ENCODE data around the gene IL10RA. TPM values are rescaled to one million over a fixed set of nuclear protein-coding genes. Genes with fewer than 3 reads are reported as not detected.

IL10RA gene
- total RNA-seq, 4 donors from 2014 or later: 2.9 to 7.2 (median 4.4) TPM

- TF ChIP-seq EP300 (IDR thresholded peaks at IDR 0.05) (no peak), POLR2AphosphoS5 (IDR thresholded peaks at IDR 0.05) (no peak), POLR2A (IDR thresholded peaks at IDR 0.05) (no peak), CTCF (IDR thresholded peaks at IDR 0.05) (no peak)
- Histone ChIP-seq H3K27ac (no peak overlapping the region), H3K4me1 (no peaks in the 10 kb centered on the region), H3K9me3 (no peaks in the 10 kb centered on the region), H3K4me3 (no peak overlapping the region), H3K27me3 (peaks cover 4% of the 10 kb centered on the region), H3K36me3 (no peaks in the 10 kb centered on the region)
- WGBS: 68% methylated on average over 1 of the region's 1 CpG
- no peak for DNase-seq (ENCODE audit: low spot score in 2 of 2)
Observed at GRCh38 chr11:117959438-117960149, 26.6 kb upstream of the IL10RA start.

GRCh38 chr11:117960406-117960805 lies 25.8 kb upstream of the IL10RA start:
- TF ChIP-seq POLR2A (IDR thresholded peaks at IDR 0.05): no peak
- no peak for TF ChIP-seq CTCF (IDR thresholded peaks at IDR 0.05)
- TF ChIP-seq EP300 (IDR thresholded peaks at IDR 0.05): no peak
- TF ChIP-seq POLR2AphosphoS5 (IDR thresholded peaks at IDR 0.05): no peak
- Histone ChIP-seq H3K4me3 (no peak overlapping the region), H3K27ac (no peak overlapping the region), H3K4me1 (no peaks in the 10 kb centered on the region), H3K36me3 (no peaks in the 10 kb centered on the region), H3K9me3 (no peaks in the 10 kb centered on the region), H3K27me3 (peaks cover 4% of the 10 kb centered on the region)
- DNase-seq (ENCODE audit: low spot score in 2 of 2): no peak
- WGBS: 73% methylated on average over 1 of the region's 1 CpG

GRCh38 chr11:117961896-117962295 lies 24.3 kb upstream of the IL10RA start:
- 85% methylated on average over 10 of the region's 10 CpGs for WGBS
- no peak for DNase-seq (ENCODE audit: low spot score in 2 of 2)
- H3K27me3 ChIP-seq: peaks cover 4% of the 10 kb centered on the region

GRCh38 chr11:117962826-117963225 lies 23.4 kb upstream of the IL10RA start:
- Histone ChIP-seq H3K27ac (no peak overlapping the region), H3K27me3 (peaks cover under 1% of the 10 kb centered on the region), H3K36me3 (no peaks in the 10 kb centered on the region), H3K4me1 (no peaks in the 10 kb centered on the region), H3K9me3 (no peaks in the 10 kb centered on the region), H3K4me3 (no peak overlapping the region)
- no peak for TF ChIP-seq EP300 (IDR thresholded peaks at IDR 0.05)
- no peak for TF ChIP-seq POLR2AphosphoS5 (IDR thresholded peaks at IDR 0.05)
- DNase-seq (ENCODE audit: low spot score in 2 of 2): no peak
- 94% methylated on average over 3 of the region's 3 CpGs for WGBS

More at GRCh38 chr11:117961896-117962295, 24.3 kb upstream of the IL10RA start:
- Histone ChIP-seq H3K9me3 (no peaks in the 10 kb centered on the region), H3K4me1 (no peaks in the 10 kb centered on the region), H3K36me3 (no peaks in the 10 kb centered on the region), H3K4me3 (no peak overlapping the region), H3K27ac (no peak overlapping the region)
- TF ChIP-seq POLR2AphosphoS5 (IDR thresholded peaks at IDR 0.05): no peak

- TF ChIP-seq EP300 (IDR thresholded peaks at IDR 0.05): no peak
- no peak for TF ChIP-seq CTCF (IDR thresholded peaks at IDR 0.05)
- Histone ChIP-seq H3K27me3 (peaks cover 7% of the 10 kb centered on the region), H3K4me3 (no peak overlapping the region), H3K27ac (no peak overlapping the region), H3K9me3 (no peaks in the 10 kb centered on the region), H3K36me3 (no peaks in the 10 kb centered on the region), H3K4me1 (no peaks in the 10 kb centered on the region)
- WGBS: 72% methylated on average over 8 of the region's 8 CpGs
- no peak for DNase-seq (ENCODE audit: low spot score in 2 of 2)
Observed at GRCh38 chr11:117966908-117967307, 19.3 kb upstream of the IL10RA start.

GRCh38 chr11:117969160-117969991 lies 16.8 kb upstream of the IL10RA start:
- no peak overlapping the region for H3K4me3 ChIP-seq
- H3K27ac ChIP-seq: no peak overlapping the region
- 97% methylated on average over 5 of the region's 5 CpGs for WGBS
- no peaks in the 10 kb centered on the region for H3K4me1 ChIP-seq
- H3K27me3 ChIP-seq: peaks cover 7% of the 10 kb centered on the region
- TF ChIP-seq POLR2AphosphoS5 (IDR thresholded peaks at IDR 0.05): no peak
- no peaks in the 10 kb centered on the region for H3K36me3 ChIP-seq
- H3K9me3 ChIP-seq: no peaks in the 10 kb centered on the region
- DNase-seq (ENCODE audit: low spot score in 2 of 2): no peak
